GM10266 (cell line): ENCODE data around the gene EMILIN2.

Experiments
- DNase-seq: peaks from one replicate; pipeline ENCODE4 v3.0.0; 2012; ENCODE audit errors: extremely low spot score
- CTCF ChIP-seq: IDR thresholded peaks from 2 replicates; pipeline ENCODE4 v1.5.1; 2012; ENCODE audit warnings: mild to moderate bottlenecking, low read depth; ENCODE audit not compliant: control insufficient read depth, insufficient read depth; ENCODE audit errors: missing control alignments

EMILIN2 gene

GRCh38 chr18:2895391-2895790 lies 48.6 kb downstream of the EMILIN2 start:
- DNase-seq: no peak
- TF ChIP-seq CTCF: no peak

DNA sequence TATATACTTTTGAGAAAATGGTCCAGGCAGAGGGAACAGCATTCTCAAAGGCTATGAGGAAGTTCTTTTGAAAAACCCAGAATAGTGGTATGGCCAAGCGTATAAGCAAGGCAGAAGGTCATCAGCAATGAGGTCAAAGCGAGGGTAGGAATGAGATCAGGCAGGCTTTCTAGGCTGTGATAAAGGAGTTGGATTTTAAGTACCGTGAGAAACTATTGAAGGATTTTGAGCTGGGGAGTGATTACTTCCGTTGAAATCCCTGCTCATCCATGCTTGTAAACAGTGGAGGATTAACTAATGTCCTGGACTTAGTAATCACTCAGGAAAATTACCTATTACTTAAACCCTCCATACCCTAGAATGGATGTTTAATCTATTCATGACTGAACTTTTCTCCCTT lies 50.2 kb downstream of the EMILIN2 start:
- no peak for TF ChIP-seq CTCF
- DNase-seq: no peak

DNA sequence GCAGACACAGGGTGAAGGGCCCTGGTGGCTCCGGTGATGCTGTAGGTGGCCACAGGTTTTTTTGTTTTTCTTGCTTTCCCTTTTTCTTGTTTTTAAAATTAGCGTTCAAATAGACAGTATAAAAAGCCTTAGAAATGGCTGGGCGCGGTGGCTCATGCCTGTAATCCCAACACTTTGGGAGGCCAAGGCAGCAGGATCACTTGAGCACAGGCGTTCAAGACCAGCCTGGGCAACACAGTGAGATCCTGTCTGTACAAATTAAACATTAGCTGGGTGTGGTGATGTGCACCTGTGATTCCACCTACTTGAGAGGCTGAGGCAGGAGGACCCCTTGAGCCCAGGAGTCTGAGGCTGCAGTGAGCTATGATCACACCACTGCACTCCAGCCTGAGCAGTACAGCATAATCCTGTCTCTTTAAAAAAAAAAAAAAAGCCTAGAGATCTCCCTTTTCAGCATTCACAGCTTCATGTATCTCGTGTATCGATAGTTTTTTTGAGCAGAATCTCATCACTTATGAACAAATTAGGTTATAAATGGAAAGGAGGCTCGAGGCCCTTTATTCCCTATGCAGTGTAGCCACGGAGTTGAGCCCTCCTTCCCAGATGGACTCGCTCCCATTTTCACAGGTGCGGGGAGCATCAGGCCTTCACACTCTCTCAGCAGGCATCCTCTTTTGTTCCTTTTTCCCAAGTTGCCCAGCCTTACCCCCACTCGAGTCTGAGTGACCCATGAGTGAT lies 50.8 kb downstream of the EMILIN2 start:
- TF ChIP-seq CTCF: no peak
- DNase-seq: no peak

- no peak for DNase-seq
- no peak for TF ChIP-seq CTCF
Observed at GRCh38 chr18:2898186-2898640, 51.4 kb downstream of the EMILIN2 start.

GRCh38 chr18:2900684-2901422 lies 54.0 kb downstream of the EMILIN2 start:
- no peak for TF ChIP-seq CTCF
- no peak for DNase-seq

GRCh38 chr18:2901423-2901985 lies 54.7 kb downstream of the EMILIN2 start:
- no peak for DNase-seq

More at GRCh38 chr18:2901423-2901985, 54.7 kb downstream of the EMILIN2 start:
- no peak for TF ChIP-seq CTCF
